AG04450 (cell line): ENCODE measurements around the gene CTDNEP1. TPM values are rescaled to one million over a fixed set of nuclear protein-coding genes. Genes with fewer than 3 reads are reported as not detected.

Experiments used
- CTCF ChIA-PET: fragments of 300-600, 350-600 bp; formaldehyde crosslinking; extraction: SDS; loops from one replicate; lab custom pipeline; 2022; ENCODE audit warnings: antibody characterized with exemption, inconsistent platforms; lab: Charles Lee
- POLR2A ChIA-PET: fragments of 350-600 bp; formaldehyde crosslinking; extraction: SDS; loops from one replicate; lab custom pipeline; 2021; ENCODE audit warnings: antibody characterized with exemption, inconsistent platforms; lab: Yijun Ruan, JAX
- DNase-seq: peaks from one replicate; pipeline ENCODE4 v3.0.0-alpha.2; 2011; ENCODE audit warnings: low read depth, low spot score
- H3K27ac ChIP-seq: one replicate; pipeline ENCODE4 v1.5.1; 2012; ENCODE audit warnings: low read depth, low read length, control low read depth
- H3K27me3 ChIP-seq: one replicate; pipeline ENCODE4 v1.6.0; 2012; ENCODE audit warnings: low read length; ENCODE audit not compliant: control insufficient read depth, insufficient read depth
- H3K4me3 ChIP-seq: 2 replicates; pipeline ENCODE4 v1.5.1; 2011; ENCODE audit warnings: mild to moderate bottlenecking, low read depth, low read length, control low read depth
- H3K9me3 ChIP-seq: 2 replicates; pipeline ENCODE4 v1.5.1; 2012; ENCODE audit warnings: low read length; ENCODE audit not compliant: control insufficient read depth, insufficient read depth
- CTCF ChIP-seq: IDR thresholded peaks from 2 replicates; pipeline ENCODE4 v1.5.1; 2011; ENCODE audit warnings: low read depth, low read length, control low read depth, inconsistent platforms
- polyA minus RNA-seq: library from RNA; depleted of rRNA, polyadenylated mRNA; stranded (reverse); fragments of >200 nt; gene quantifications from 2 replicates; pipeline ENCODE4 v1.2.3, GENCODE V29; 2011; rRNA and poly(A)+ RNA removed
- polyA plus RNA-seq: library from polyadenylated mRNA; depleted of rRNA; stranded (reverse); fragments of >200 nt; gene quantifications from 2 replicates; pipeline ENCODE4 v1.2.3, GENCODE V29; 2011; rRNA removed

The CTDNEP1 gene
- polyA plus RNA-seq (115 and 151 TPM in 2 replicates), polyA minus RNA-seq (144 and 171 TPM in 2 replicates)

- peak within 1 kb of the TSS; percentile 100 for H3K27ac ChIP-seq
- no peak for TF ChIP-seq CTCF
- peak within 1 kb of the TSS; percentile 93 for H3K4me3 ChIP-seq
- no peaks in the 10 kb centered on the region; the same call in 1 of the 2 replicates for H3K9me3 ChIP-seq
- ChIA-PET POLR2A (interaction anchor here (0.6 to 1.6 kb wide), 4 partner anchors 9 to 61 kb away, joined by 3 to 18 read pairs (median 7); partner anchors contain the start of genes ACADVL, DLG4, DVL2 and GABARAP), CTCF (interaction anchor here (0.9 kb wide), 1 partner anchor 9 kb away, joined by 6 read pairs; the partner anchor contains the start of gene GABARAP)
- H3K27me3 ChIP-seq, result no peaks in the 10 kb centered on the region
- peak; percentile 99 for DNase-seq
Measured at GRCh38 chr17:7251661-7252175, at the start of gene CTDNEP1. Gene CTDNEP1 (minus strand): TSS chr17:7251734. CDS start chr17:7251296, 438 bp downstream.

GRCh38 chr17:7296189-7296861, 44.8 kb upstream of the CTDNEP1 start:
- peak; percentile 85 for TF ChIP-seq CTCF
- CTCF ChIA-PET, result interaction anchor here (0.5 to 3.6 kb wide), 22 partner anchors 8 to 944 kb away, joined by 3 to 65 read pairs (median 4); partner anchors contain the start of genes ACADVL, GPS2, SLC16A11 and SLC2A4
- Histone ChIP-seq H3K27me3 (peaks cover 30% of the 10 kb centered on the region), H3K4me3 (peak overlapping the region; percentile 27; the same call in 1 of the 2 replicates), H3K27ac (no peak overlapping the region), H3K9me3 (peaks cover 4% of the 10 kb centered on the region; the same call in 1 of the 2 replicates)
- no peak for DNase-seq
- POLR2A ChIA-PET, result interaction anchor here (0.7 to 1.8 kb wide), 3 partner anchors 53 to 251 kb away, joined by 3 to 8 read pairs (median 4); partner anchors contain the start of genes ACADVL and DLG4

GRCh38 chr17:7295230-7296180, 44.0 kb upstream of the CTDNEP1 start:
- DNase-seq, result no peak
- POLR2A ChIA-PET, result interaction anchor here (0.7 to 1.8 kb wide), 3 partner anchors 52 to 250 kb away, joined by 3 to 8 read pairs (median 4); partner anchors contain the start of genes ACADVL and DLG4
- CTCF ChIA-PET, result interaction anchor here (1.1 to 3.6 kb wide), 10 partner anchors 10 to 294 kb away, joined by 3 to 65 read pairs (median 6); partner anchors contain the start of genes ACADVL, SLC2A4 and SOX15
- Histone ChIP-seq H3K27ac (no peak overlapping the region), H3K27me3 (peaks cover 36% of the 10 kb centered on the region), H3K9me3 (peaks cover 4% of the 10 kb centered on the region; the same call in 1 of the 2 replicates), H3K4me3 (no peak overlapping the region)
- TF ChIP-seq CTCF, result no peak

- H3K4me3 ChIP-seq, result peak within 1 kb of the TSS; percentile 7; the same call in 1 of the 2 replicates
- H3K27ac ChIP-seq, result no peak within 1 kb of the TSS
- TF ChIP-seq CTCF, result no peak
- POLR2A ChIA-PET, result no interaction called here
- peaks cover 41% of the 10 kb centered on the region for H3K27me3 ChIP-seq
- CTCF ChIA-PET, result no interaction called here
- no peak for DNase-seq
- H3K9me3 ChIP-seq, result peaks cover 4% of the 10 kb centered on the region; the same call in 1 of the 2 replicates
Measured at GRCh38 chr17:7294614-7295153, 43.1 kb upstream of the CTDNEP1 start, which contains the start of gene YBX2. Gene YBX2 (minus strand): TSS chr17:7294639. CDS start chr17:7294500, 139 bp downstream.
